H9 (cell line): Measurements from ENCODE around the gene CPT2. TPM values are rescaled to one million over a fixed set of nuclear protein-coding genes. Genes with fewer than 3 reads are reported as not detected.

ENCODE experiments used
- DNase-seq: peaks from one replicate; pipeline ENCODE4 v3.0.0-alpha.2; 2017
- H2AFZ ChIP-seq: one replicate; pipeline ENCODE4 v1.6.1; 2013; ENCODE audit warnings: mild to moderate bottlenecking, low read length, control low read depth, moderate library complexity
- H2AK5ac ChIP-seq: 2 replicates; pipeline ENCODE4 v1.6.1; 2013; ENCODE audit warnings: low read length, control low read depth, mixed read lengths; ENCODE audit not compliant: insufficient read length
- H2BK120ac ChIP-seq: one replicate; pipeline ENCODE4 v1.6.1; 2013; ENCODE audit warnings: low read depth, mild to moderate bottlenecking, low read length, control low read depth, inconsistent platforms; ENCODE audit not compliant: poor library complexity, severe bottlenecking
- H2BK12ac ChIP-seq: 2 replicates; pipeline ENCODE4 v1.6.1; 2013; ENCODE audit warnings: low read length, control low read depth, mixed read lengths, low read depth; ENCODE audit not compliant: insufficient read length
- H2BK15ac ChIP-seq: 2 replicates; pipeline ENCODE4 v1.6.1; 2013; ENCODE audit warnings: low read depth, low read length, control low read depth
- H2BK20ac ChIP-seq: one replicate; pipeline ENCODE4 v1.6.1; 2013; ENCODE audit warnings: low read depth, mild to moderate bottlenecking, low read length, control low read depth, inconsistent platforms; ENCODE audit not compliant: poor library complexity, severe bottlenecking
- H2BK5ac ChIP-seq: 2 replicates; pipeline ENCODE4 v1.6.1; 2013; ENCODE audit warnings: low read length, control low read depth, mixed read lengths; ENCODE audit not compliant: insufficient read length
- H3K14ac ChIP-seq: 2 replicates; pipeline ENCODE4 v1.6.1; 2013; ENCODE audit warnings: low read length, control low read depth; ENCODE audit not compliant: insufficient read depth
- H3K18ac ChIP-seq: 2 replicates; pipeline ENCODE4 v1.6.1; 2013; ENCODE audit warnings: low read depth, mild to moderate bottlenecking, mixed read lengths, low read length, control low read depth; ENCODE audit not compliant: insufficient read length
- H3K23ac ChIP-seq: 2 replicates; pipeline ENCODE4 v1.6.1; 2013; ENCODE audit warnings: low read length, control low read depth, mixed read lengths, low read depth; ENCODE audit not compliant: insufficient read length
- H3K23me2 ChIP-seq: 2 replicates; pipeline ENCODE4 v1.6.1; 2013; ENCODE audit warnings: low read depth, mild to moderate bottlenecking, mixed read lengths, low read length, control low read depth; ENCODE audit not compliant: insufficient read length, poor library complexity, severe bottlenecking
- H3K27ac ChIP-seq: 2 replicates; pipeline ENCODE4 v1.5.1; 2013; ENCODE audit warnings: low read length, control low read depth, mixed read lengths, low read depth; ENCODE audit not compliant: insufficient read length
- H3K27me3 ChIP-seq: 2 replicates; pipeline ENCODE4 v1.6.1; 2013; ENCODE audit warnings: low read length, control low read depth, inconsistent platforms; ENCODE audit not compliant: insufficient read depth
- H3K4ac ChIP-seq: 2 replicates; pipeline ENCODE4 v1.6.1; 2013; ENCODE audit warnings: low read depth, mild to moderate bottlenecking, control low read depth, inconsistent platforms, low read length, moderate library complexity
- H3K4me1 ChIP-seq: 2 replicates; pipeline ENCODE4 v1.6.1; 2013; ENCODE audit warnings: low read length, control low read depth, inconsistent platforms; ENCODE audit not compliant: insufficient read depth
- H3K4me2 ChIP-seq: 2 replicates; pipeline ENCODE4 v1.6.1; 2013; ENCODE audit warnings: low read length, control low read depth, mixed read lengths; ENCODE audit not compliant: insufficient read length, insufficient read depth
- H3K56ac ChIP-seq: 2 replicates; pipeline ENCODE4 v1.6.1; 2013; ENCODE audit warnings: low read depth, mild to moderate bottlenecking, mixed read lengths, low read length, control low read depth; ENCODE audit not compliant: insufficient read length
- H3K79me1 ChIP-seq: 2 replicates; pipeline ENCODE4 v1.6.1; 2013; ENCODE audit warnings: low read depth, mild to moderate bottlenecking, moderate library complexity, low read length, control low read depth, inconsistent platforms; ENCODE audit not compliant: insufficient read depth, poor library complexity, severe bottlenecking
- H3K79me2 ChIP-seq: 2 replicates; pipeline ENCODE4 v1.6.1; 2013; ENCODE audit warnings: low read length, control low read depth, inconsistent platforms; ENCODE audit not compliant: insufficient read depth
- H3K9ac ChIP-seq: 2 replicates; pipeline ENCODE4 v1.6.1; 2013; ENCODE audit warnings: low read length, control low read depth, mixed read lengths; ENCODE audit not compliant: insufficient read length; ENCODE audit errors: extremely low read depth
- H3K9me3 ChIP-seq: one replicate; pipeline ENCODE4 v1.6.1; 2013; ENCODE audit warnings: low read depth, low read length, inconsistent platforms; ENCODE audit not compliant: control insufficient read depth
- H3T11ph ChIP-seq: one replicate; pipeline ENCODE4 v1.6.1; 2013; ENCODE audit warnings: mild to moderate bottlenecking, low read length, control low read depth, inconsistent platforms
- H4K20me1 ChIP-seq: one replicate; pipeline ENCODE4 v1.6.1; 2013; ENCODE audit not compliant: control insufficient read depth, insufficient read length, insufficient read depth
- H4K5ac ChIP-seq: 2 replicates; pipeline ENCODE4 v1.6.1; 2013; ENCODE audit warnings: low read depth, mild to moderate bottlenecking, mixed read lengths, low read length, control low read depth; ENCODE audit not compliant: insufficient read length
- H4K8ac ChIP-seq: replicated peaks from 2 replicates; pipeline ENCODE4 v1.6.1; 2013; ENCODE audit warnings: low read length, control low read depth, mixed read lengths, low read depth; ENCODE audit not compliant: insufficient read length
- H4K91ac ChIP-seq: 2 replicates; pipeline ENCODE4 v1.6.1; 2013; ENCODE audit warnings: low read depth, mild to moderate bottlenecking, moderate library complexity, mixed read lengths, low read length, control low read depth; ENCODE audit not compliant: insufficient read length
- H3K27ac Mint-ChIP-seq, 3 experiments: 2 replicates in 2 of 3; 3 replicates in 1 of 3; pipeline ENCODE4 v1.8.0; 2020 to 2021; ENCODE audit warnings: mixed read lengths in 3 of 3, mild to moderate bottlenecking in 1 of 3, moderate library complexity in 1 of 3
- H3K27me3 Mint-ChIP-seq: 2 replicates; pipeline ENCODE4 v1.8.0; 2021; ENCODE audit warnings: low read depth, mild to moderate bottlenecking, moderate library complexity, mixed read lengths
- H3K36me3 Mint-ChIP-seq, 3 experiments: 2 replicates in 2 of 3; 3 replicates in 1 of 3; pipeline ENCODE4 v1.8.0; 2020 to 2021; ENCODE audit warnings: low read depth in 3 of 3, mixed read lengths in 3 of 3; ENCODE audit not compliant: insufficient read depth in 1 of 3
- H3K4me1 Mint-ChIP-seq, 2 experiments: 2 replicates each; pipeline ENCODE4 v1.8.0; 2020; ENCODE audit warnings: mixed read lengths in 2 of 2
- H3K4me3 Mint-ChIP-seq, 2 experiments: 2 replicates in 1 of 2; 3 replicates in 1 of 2; pipeline ENCODE4 v1.8.0; 2020 to 2021; ENCODE audit warnings: mild to moderate bottlenecking in 2 of 2, mixed read lengths in 2 of 2, moderate library complexity in 1 of 2
- H3K9me3 Mint-ChIP-seq, 2 experiments: 2 replicates in 1 of 2; 3 replicates in 1 of 2; pipeline ENCODE4 v1.8.0; 2020; ENCODE audit warnings: mild to moderate bottlenecking in 2 of 2, mixed read lengths in 2 of 2, moderate library complexity in 1 of 2
- CTCF ChIP-seq: fragments of 200-600 bp; sonication (generic); conservative IDR thresholded peaks from 3 replicates; pipeline ENCODE4 v1.8.0; 2021; ENCODE audit warnings: antibody characterized with exemption, mild to moderate bottlenecking
- WGBS: extraction: QIAGEN DNeasy Blood & Tissue Kit; methylation state at CpG from one replicate; pipeline ENCODE4 v1.1.7; 2013; ENCODE audit warnings: missing lambda C conversion rate, low lambda C conversion rate, mixed read lengths; ENCODE audit not compliant: insufficient read length; ENCODE audit errors: extremely low coverage; 5-methylcytosine and 5-hydroxymethylcytosine counted together
- total RNA-seq: library from RNA; stranded (reverse); gene quantifications from 2 replicates; pipeline ENCODE4 v1.2.1, GENCODE V29; 2021

The CPT2 gene
- total RNA-seq, 1 experiment from 2014 or later: 33.2 TPM

GRCh38 chr1:53195246-53196016 lies 1.2 kb upstream of the CPT2 start:
- peaks cover 22 to 26% of the 10 kb centered on the region in 2 experiments for H3K4me1 Mint-ChIP-seq
- H3K27ac Mint-ChIP-seq: no peak overlapping the region
- peak overlapping the region in 1 of 2 experiments; percentile 95; a peak in 2 of 5 replicates for H3K4me3 Mint-ChIP-seq
- H2AK5ac ChIP-seq: no peak overlapping the region
- no peak for TF ChIP-seq CTCF
- H2BK120ac ChIP-seq: no peak overlapping the region
- no peak overlapping the region for H3K18ac ChIP-seq
- no peaks in the 10 kb centered on the region for H3K27me3 ChIP-seq
- H4K20me1 ChIP-seq: no peaks in the 10 kb centered on the region
- H3K9ac ChIP-seq: no peak overlapping the region
- H2BK5ac ChIP-seq: no peak overlapping the region
- H2BK12ac ChIP-seq: no peak overlapping the region
- no peak overlapping the region for H2BK20ac ChIP-seq
- H3K56ac ChIP-seq: no peak overlapping the region
- H3K4me1 ChIP-seq: peaks cover 2% of the 10 kb centered on the region; the same call in 1 of the 2 replicates
- DNase-seq: no peak
- peak overlapping the region; percentile 70 for H3K4me2 ChIP-seq
- H2AFZ ChIP-seq: no peak overlapping the region
- H3K36me3 Mint-ChIP-seq: peaks cover 2 to 9% (median 7%) of the 10 kb centered on the region in 3 experiments; a peak in 3 of 7 replicates
- H3K27ac ChIP-seq: no peak overlapping the region
- no peak overlapping the region for H3T11ph ChIP-seq
- no peak overlapping the region for H4K91ac ChIP-seq
- no peak overlapping the region for H3K14ac ChIP-seq
- H3K27me3 Mint-ChIP-seq: peaks cover 14% of the 10 kb centered on the region
- H4K5ac ChIP-seq: no peak overlapping the region
- WGBS: no CpG with 5 or more reads among the region's 11 CpGs
- no peaks in the 10 kb centered on the region; a peak in 1 of 5 replicates for H3K9me3 Mint-ChIP-seq
- H3K23me2 ChIP-seq: peaks cover 15% of the 10 kb centered on the region
- no peak overlapping the region for H3K4ac ChIP-seq
- H2BK15ac ChIP-seq: no peak overlapping the region
- H3K23ac ChIP-seq: no peak overlapping the region
- H4K8ac ChIP-seq: no peak overlapping the region
- no peaks in the 10 kb centered on the region for H3K9me3 ChIP-seq
- no peaks in the 10 kb centered on the region for H3K79me2 ChIP-seq
- peaks cover 3% of the 10 kb centered on the region for H3K79me1 ChIP-seq
